Spleen (tissue), 11 donors: ENCODE measurements around the gene TSC22D1. TPM values are rescaled to one million over a fixed set of nuclear protein-coding genes. Genes with fewer than 3 reads are reported as not detected.

Experiments used
- DNase-seq: peaks from one replicate; pipeline ENCODE4 v3.0.0-alpha.2; 2020
- H3K27ac ChIP-seq, 8 donors: fragments of 200-600 bp; sonication (generic) in 7 of 8; 1 replicate in 4 of 8; 2 replicates in 4 of 8; pipeline versions ENCODE4 v1.5.0 to v1.8.0; 2016 to 2021; ENCODE audit warnings: inconsistent platforms in 4 of 8, mild to moderate bottlenecking in 4 of 8, moderate library complexity in 1 of 8
- H3K27me3 ChIP-seq, 7 donors: fragments of 200-600 bp; sonication (generic) in 6 of 7; replicated peaks in 1 of 7; 1 replicate in 4 of 7; 2 replicates in 3 of 7; pipeline versions ENCODE4 v1.5.0 to v1.8.0; 2016 to 2021; ENCODE audit warnings: inconsistent platforms in 3 of 7, mild to moderate bottlenecking in 1 of 7
- H3K36me3 ChIP-seq, 6 donors: fragments of 200-600 bp; sonication (generic) in 5 of 6; 1 replicate in 4 of 6; 2 replicates in 2 of 6; pipeline versions ENCODE4 v1.5.0 to v1.8.0; 2016 to 2021; ENCODE audit warnings: inconsistent platforms in 2 of 6
- H3K4me1 ChIP-seq, 6 donors: fragments of 200-600 bp; sonication (generic) in 5 of 6; 1 replicate in 3 of 6; 2 replicates in 3 of 6; pipeline versions ENCODE4 v1.5.0 to v1.8.0; 2016 to 2021; ENCODE audit warnings: inconsistent platforms in 3 of 6
- H3K4me3 ChIP-seq, 8 donors: fragments of 200-600 bp; sonication (generic) in 7 of 8; 1 replicate in 4 of 8; 2 replicates in 4 of 8; pipeline versions ENCODE4 v1.5.0 to v1.8.0; 2016 to 2021; ENCODE audit warnings: inconsistent platforms in 4 of 8, mild to moderate bottlenecking in 4 of 8, moderate library complexity in 2 of 8
- H3K9me3 ChIP-seq, 8 donors: fragments of 200-600 bp; sonication (generic) in 7 of 8; 1 replicate in 4 of 8; 2 replicates in 4 of 8; pipeline versions ENCODE4 v1.5.0 to v1.8.0; 2016 to 2021; ENCODE audit warnings: inconsistent platforms in 4 of 8
- POLR2A ChIP-seq, 3 donors: fragments of 450-650 bp; IDR thresholded peaks; one replicate each; pipeline ENCODE4 v1.5.1; 2017; ENCODE audit warnings: antibody characterized with exemption in 3 of 3, mild to moderate bottlenecking in 1 of 3
- POLR2AphosphoS5 ChIP-seq, 3 donors: sonication (generic); formaldehyde crosslinking; IDR thresholded peaks; one replicate each; pipeline ENCODE4 v1.5.1; 2017; ENCODE audit warnings: antibody characterized with exemption in 3 of 3
- WGBS, 5 donors: extraction: QIAGEN DNeasy Blood & Tissue Kit in 3 of 5; methylation state at CpG; one replicate each; pipeline versions ENCODE4 v1.1.5 to v1.1.7; 2013 to 2018; 5-methylcytosine and 5-hydroxymethylcytosine counted together
- intact Hi-C: fragments of 100-400 bp; cut with DNase I; formaldehyde crosslinking; loops from one replicate; pipeline ENCODE4 v1.15.0; 2023; ENCODE audit warnings: low total_unique reads
- polyA plus RNA-seq, 3 donors: library from polyadenylated mRNA; stranded (reverse); fragments of 200-250 nt; gene quantifications; one replicate each; pipeline ENCODE4 v1.2.1, GENCODE V29; 2013
- total RNA-seq, 7 donors: library from RNA; depleted of rRNA in 3 of 7; stranded (reverse); fragments of >200 nt in 3 of 7; fragmentation: NEBNext Ultra II Directional in 4 of 7; extraction: Animal tissue kit (Norgen Biotek cat#: 25700) in 4 of 7; gene quantifications; one replicate each; pipeline versions ENCODE4 v1.1.0 to v1.2.1, GENCODE V29; 2016 to 2021
- TF ChIP-seq, protein P1 (sequence below), 11 experiments: fragments of 200-600 bp in 7 of 11; fragments of 450-650 bp in 4 of 11; sonication (generic) in 4 of 11; IDR thresholded peaks in 8 of 11; conservative IDR thresholded peaks in 3 of 11; 1 replicate in 7 of 11; 2 replicates in 4 of 11; pipeline versions ENCODE4 v1.4.0 to v1.8.0; 2016 to 2021; ENCODE audit warnings: antibody characterized with exemption in 11 of 11, inconsistent platforms in 4 of 11, mild to moderate bottlenecking in 1 of 11
- donor health status: healthy with polysubstance abuse.
- donor health status: DM: no; HTN: no; CAD: no; lungs with moderate emphysema.
- donor health status: DM: no; HTN: no; CAD: no.
- donor health status: Bipolar disorder and iron deficiency.
- donor health status: healthy.
- donor health status: DM: no; HTN: no; CAD: no.
- donor health status: DM: yes; HTN: yes; CAD: no.

The TSC22D1 gene
- total and polyA plus RNA-seq, 10 donors = 14.3 to 66.3 (median 42.6) TPM

DNA sequence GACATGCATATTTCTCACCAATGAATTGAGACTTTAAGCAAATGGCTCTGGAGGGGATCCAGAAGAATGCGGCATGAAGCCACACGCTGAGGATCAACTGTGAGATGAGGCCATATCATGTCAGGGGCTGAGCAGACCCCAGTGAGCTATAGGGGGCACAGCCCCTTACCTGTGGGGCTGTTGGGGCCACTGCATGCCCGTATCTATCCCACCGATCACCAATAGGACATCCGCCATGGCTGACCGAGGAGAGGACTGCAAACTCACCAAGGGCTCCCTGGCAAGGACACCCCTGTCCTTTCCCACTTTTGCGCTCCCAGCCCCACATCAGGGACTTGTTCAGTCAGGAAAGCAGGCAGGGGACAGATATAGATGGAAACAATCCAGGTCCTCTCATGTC lies 124.5 kb downstream of the TSC22D1 start:
- Histone ChIP-seq H3K4me1 (no peaks in the 10 kb centered on the region), H3K27ac (no peak overlapping the region), H3K36me3 (no peaks in the 10 kb centered on the region), H3K27me3 (no peaks in the 10 kb centered on the region), H3K4me3 (no peak overlapping the region), H3K9me3 (peaks cover 0 to 5% (median 0%) of the 10 kb centered on the region in 8 donors)
- 91 to 98% (median 95%) methylated on average over 7 of the region's 7 CpGs for WGBS, 5 donors
- intact Hi-C loops = no loop called here
- TF ChIP-seq POLR2AphosphoS5 (IDR thresholded peaks at IDR 0.05) (no peak), POLR2A (IDR thresholded peaks at IDR 0.05) (no peak)
- TF ChIP-seq, protein P1, sequence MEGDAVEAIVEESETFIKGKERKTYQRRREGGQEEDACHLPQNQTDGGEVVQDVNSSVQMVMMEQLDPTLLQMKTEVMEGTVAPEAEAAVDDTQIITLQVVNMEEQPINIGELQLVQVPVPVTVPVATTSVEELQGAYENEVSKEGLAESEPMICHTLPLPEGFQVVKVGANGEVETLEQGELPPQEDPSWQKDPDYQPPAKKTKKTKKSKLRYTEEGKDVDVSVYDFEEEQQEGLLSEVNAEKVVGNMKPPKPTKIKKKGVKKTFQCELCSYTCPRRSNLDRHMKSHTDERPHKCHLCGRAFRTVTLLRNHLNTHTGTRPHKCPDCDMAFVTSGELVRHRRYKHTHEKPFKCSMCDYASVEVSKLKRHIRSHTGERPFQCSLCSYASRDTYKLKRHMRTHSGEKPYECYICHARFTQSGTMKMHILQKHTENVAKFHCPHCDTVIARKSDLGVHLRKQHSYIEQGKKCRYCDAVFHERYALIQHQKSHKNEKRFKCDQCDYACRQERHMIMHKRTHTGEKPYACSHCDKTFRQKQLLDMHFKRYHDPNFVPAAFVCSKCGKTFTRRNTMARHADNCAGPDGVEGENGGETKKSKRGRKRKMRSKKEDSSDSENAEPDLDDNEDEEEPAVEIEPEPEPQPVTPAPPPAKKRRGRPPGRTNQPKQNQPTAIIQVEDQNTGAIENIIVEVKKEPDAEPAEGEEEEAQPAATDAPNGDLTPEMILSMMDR (IDR thresholded peaks at IDR 0.05 in 8 of 11, conservative IDR thresholded peaks at IDR 0.05 in 3 of 11) = no peak
- no peak for DNase-seq

DNA sequence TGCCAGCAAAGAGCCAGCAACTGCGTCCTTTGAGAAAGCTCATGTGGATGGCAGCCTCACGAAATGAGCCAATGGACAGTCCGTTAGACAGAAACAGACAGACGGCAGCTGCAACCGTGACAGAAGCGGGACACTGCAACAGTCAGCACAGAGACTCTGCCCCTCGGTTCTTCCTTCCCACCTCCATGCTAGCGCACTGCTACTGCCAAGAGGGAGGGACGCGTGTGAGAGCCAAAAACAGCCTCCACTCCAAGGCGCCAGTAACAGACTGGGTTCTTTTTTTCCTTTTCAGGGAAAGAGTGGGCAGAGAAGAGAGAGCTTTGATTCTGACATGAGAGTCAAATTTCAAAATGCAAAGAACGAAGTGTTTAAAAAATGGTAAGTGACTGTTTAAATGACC lies 125.0 kb downstream of the TSC22D1 start:
- no peaks in the 10 kb centered on the region for H3K36me3 ChIP-seq
- DNase-seq = no peak
- WGBS, 5 donors = 85 to 92% (median 90%) methylated on average over 12 of the region's 12 CpGs
- no peaks in the 10 kb centered on the region for H3K27me3 ChIP-seq
- TF ChIP-seq, protein P1 (IDR thresholded peaks at IDR 0.05 in 8 of 11, conservative IDR thresholded peaks at IDR 0.05 in 3 of 11) = no peak
- no peak for TF ChIP-seq POLR2A (IDR thresholded peaks at IDR 0.05)
- TF ChIP-seq POLR2AphosphoS5 (IDR thresholded peaks at IDR 0.05) = no peak
- no peaks in the 10 kb centered on the region for H3K4me1 ChIP-seq
- no peak overlapping the region for H3K4me3 ChIP-seq
- intact Hi-C loops = no loop called here
- no peak overlapping the region for H3K27ac ChIP-seq
- peaks cover 0 to 2% (median 0%) of the 10 kb centered on the region in 8 donors for H3K9me3 ChIP-seq

DNA sequence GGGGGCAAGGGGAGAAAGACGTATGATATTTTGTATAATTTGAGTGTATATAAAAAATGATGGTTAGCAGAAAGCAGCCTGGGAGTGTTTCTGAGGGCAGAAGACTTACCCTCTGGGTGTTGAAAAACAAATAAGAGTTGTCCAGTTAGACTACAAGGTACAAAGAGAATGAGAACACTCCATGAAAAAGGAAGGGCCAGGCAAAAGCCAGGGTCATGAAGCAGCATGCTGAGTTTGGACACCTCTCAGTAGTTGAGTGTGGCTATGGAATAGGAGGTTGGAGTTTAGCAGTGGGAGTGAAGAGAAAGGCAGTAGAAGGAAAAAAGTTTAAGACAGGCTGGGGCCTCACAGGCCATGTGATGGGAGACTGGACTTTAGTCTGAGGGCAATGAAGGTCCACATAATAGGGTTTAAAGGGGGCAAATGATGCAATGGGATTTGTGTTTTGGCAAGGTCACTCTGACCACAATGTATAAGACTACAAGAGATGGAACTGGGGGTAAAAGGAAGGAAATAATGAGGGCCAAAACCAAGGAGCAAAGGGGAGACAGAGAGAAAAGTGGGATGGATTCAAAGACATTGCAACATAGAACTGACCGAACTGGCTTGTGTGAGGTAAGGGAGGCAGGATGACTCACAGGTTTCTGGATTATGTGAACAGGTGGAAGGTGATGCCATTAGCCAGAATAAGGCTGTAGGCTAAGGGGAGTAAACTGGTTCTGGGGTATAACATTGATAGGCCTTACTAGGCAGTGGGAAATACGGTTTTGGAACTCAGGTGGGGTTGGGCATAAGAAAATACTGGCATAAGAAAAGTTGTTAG lies 125.9 kb downstream of the TSC22D1 start:
- intact Hi-C loops = no loop called here

DNA sequence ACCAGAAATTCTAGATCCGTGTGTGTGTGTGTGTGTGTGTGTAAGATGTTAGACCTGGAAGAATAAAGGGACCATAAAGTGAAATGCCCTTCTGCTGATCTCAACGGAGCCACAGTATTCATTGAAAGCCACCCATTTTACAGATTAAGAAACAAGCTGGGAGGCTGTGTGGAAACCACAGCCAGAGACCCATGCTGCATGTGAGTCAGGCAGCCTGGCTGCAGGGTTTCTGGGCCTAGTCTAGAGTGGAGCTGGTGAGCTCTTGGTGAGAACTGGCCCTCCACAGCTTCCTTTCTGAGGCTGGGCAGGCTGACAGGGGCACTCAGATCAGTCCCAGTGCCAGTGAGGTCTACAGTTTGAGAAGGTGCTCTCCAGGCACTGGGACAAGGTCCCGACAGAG lies 127.3 kb downstream of the TSC22D1 start:
- H3K27ac ChIP-seq = no peak overlapping the region
- no peaks in the 10 kb centered on the region for H3K9me3 ChIP-seq
- H3K36me3 ChIP-seq = no peaks in the 10 kb centered on the region
- H3K27me3 ChIP-seq = no peaks in the 10 kb centered on the region
- DNase-seq = no peak
- TF ChIP-seq POLR2AphosphoS5 (IDR thresholded peaks at IDR 0.05) = no peak
- no peak for TF ChIP-seq POLR2A (IDR thresholded peaks at IDR 0.05)
- TF ChIP-seq, protein P1 (IDR thresholded peaks at IDR 0.05 in 8 of 11, conservative IDR thresholded peaks at IDR 0.05 in 3 of 11) = no peak
- intact Hi-C loops = no loop called here
- H3K4me3 ChIP-seq = no peak overlapping the region
- no peaks in the 10 kb centered on the region for H3K4me1 ChIP-seq
- WGBS, 5 donors = 63 to 79% (median 76%) methylated on average over 3 of the region's 3 CpGs

More for the DNA sequence above, 125.9 kb downstream of the TSC22D1 start:
- Histone ChIP-seq H3K4me1 (no peaks in the 10 kb centered on the region), H3K9me3 (no peaks in the 10 kb centered on the region), H3K27ac (no peak overlapping the region), H3K36me3 (no peaks in the 10 kb centered on the region), H3K4me3 (no peak overlapping the region), H3K27me3 (no peaks in the 10 kb centered on the region)
- WGBS, 5 donors = 79 to 88% (median 84%) methylated on average over 3 of the region's 3 CpGs
- no peak for TF ChIP-seq POLR2AphosphoS5 (IDR thresholded peaks at IDR 0.05)
- TF ChIP-seq, protein P1 (IDR thresholded peaks at IDR 0.05 in 8 of 11, conservative IDR thresholded peaks at IDR 0.05 in 3 of 11) = no peak
- no peak for DNase-seq
